Measurements from ENCODE around the gene ARHGAP31.

ARHGAP31 gene

GRCh38 chr3:119289404-119289770 is 4.8 kb upstream of the ARHGAP31 start:
- no peak overlapping the region for H3K9ac ChIP-seq (ENCODE audit: low read depth, low read length)
- H3K4me1 ChIP-seq (ENCODE audit: insufficient read depth, low read length) = peaks cover 12% of the 10 kb centered on the region; the same call in 1 of the 2 replicates
- no peaks in the 10 kb centered on the region for H3K9me3 ChIP-seq (ENCODE audit: control insufficient read depth, insufficient read depth, low read length)
- H3K36me3 ChIP-seq (ENCODE audit: insufficient read depth, low read length) = no peaks in the 10 kb centered on the region

GRCh38 chr3:119290613-119291012 is 3.6 kb upstream of the ARHGAP31 start:
- no peaks in the 10 kb centered on the region for H3K36me3 ChIP-seq (ENCODE audit: insufficient read depth, low read length)
- peaks cover 12% of the 10 kb centered on the region; the same call in 1 of the 2 replicates for H3K4me1 ChIP-seq (ENCODE audit: insufficient read depth, low read length)
- no peaks in the 10 kb centered on the region for H3K9me3 ChIP-seq (ENCODE audit: control insufficient read depth, insufficient read depth, low read length)
- no peak overlapping the region for H3K9ac ChIP-seq (ENCODE audit: low read depth, low read length)

- H3K9me3 ChIP-seq (ENCODE audit: control insufficient read depth, insufficient read depth, low read length) = no peaks in the 10 kb centered on the region
- H3K4me1 ChIP-seq (ENCODE audit: insufficient read depth, low read length) = peaks cover 17% of the 10 kb centered on the region; the same call in 1 of the 2 replicates
- H3K36me3 ChIP-seq (ENCODE audit: insufficient read depth, low read length) = no peaks in the 10 kb centered on the region
- no peak overlapping the region for H3K9ac ChIP-seq (ENCODE audit: low read depth, low read length)
These were observed 3.0 kb upstream of the ARHGAP31 start for GRCh38 chr3:119291062-119291700.

GRCh38 chr3:119292666-119293065 is 1.5 kb upstream of the ARHGAP31 start:
- H3K4me1 ChIP-seq (ENCODE audit: insufficient read depth, low read length) = peaks cover 18% of the 10 kb centered on the region; the same call in 1 of the 2 replicates
- no peaks in the 10 kb centered on the region for H3K9me3 ChIP-seq (ENCODE audit: control insufficient read depth, insufficient read depth, low read length)
- H3K9ac ChIP-seq (ENCODE audit: low read depth, low read length) = no peak overlapping the region
- H3K36me3 ChIP-seq (ENCODE audit: insufficient read depth, low read length) = no peaks in the 10 kb centered on the region

GRCh38 chr3:119293105-119293870 is 895 bp upstream of the ARHGAP31 start:
- peaks cover 18% of the 10 kb centered on the region; the same call in 1 of the 2 replicates for H3K4me1 ChIP-seq (ENCODE audit: insufficient read depth, low read length)
- H3K36me3 ChIP-seq (ENCODE audit: insufficient read depth, low read length) = no peaks in the 10 kb centered on the region
- peak overlapping the region; percentile 78; the same call in 1 of the 2 replicates for H3K9ac ChIP-seq (ENCODE audit: low read depth, low read length)
- H3K9me3 ChIP-seq (ENCODE audit: control insufficient read depth, insufficient read depth, low read length) = no peaks in the 10 kb centered on the region

GRCh38 chr3:119294696-119295671 is 801 bp downstream of the ARHGAP31 start:
- Histone ChIP-seq H3K36me3 (ENCODE audit: insufficient read depth, low read length) (no peaks in the 10 kb centered on the region), H3K9me3 (ENCODE audit: control insufficient read depth, insufficient read depth, low read length) (no peaks in the 10 kb centered on the region), H3K9ac (ENCODE audit: low read depth, low read length) (peak overlapping the region; percentile 78), H3K4me1 (ENCODE audit: insufficient read depth, low read length) (peaks cover 18% of the 10 kb centered on the region; the same call in 1 of the 2 replicates)

GRCh38 chr3:119295816-119296726 is 1.9 kb downstream of the ARHGAP31 start:
- Histone ChIP-seq H3K4me1 (ENCODE audit: insufficient read depth, low read length) (peaks cover 18% of the 10 kb centered on the region; the same call in 1 of the 2 replicates), H3K9ac (ENCODE audit: low read depth, low read length) (0 out of 2 replicates have a peak overlapping the region, but pooled peaks have one; percentile 20), H3K36me3 (ENCODE audit: insufficient read depth, low read length) (no peaks in the 10 kb centered on the region), H3K9me3 (ENCODE audit: control insufficient read depth, insufficient read depth, low read length) (no peaks in the 10 kb centered on the region)

- no peaks in the 10 kb centered on the region for H3K36me3 ChIP-seq (ENCODE audit: insufficient read depth, low read length)
- peaks cover 18% of the 10 kb centered on the region; the same call in 1 of the 2 replicates for H3K4me1 ChIP-seq (ENCODE audit: insufficient read depth, low read length)
- H3K9ac ChIP-seq (ENCODE audit: low read depth, low read length) = no peak overlapping the region
- no peaks in the 10 kb centered on the region for H3K9me3 ChIP-seq (ENCODE audit: control insufficient read depth, insufficient read depth, low read length)
These were observed 2.5 kb downstream of the ARHGAP31 start for GRCh38 chr3:119296727-119297122.

- Histone ChIP-seq H3K36me3 (ENCODE audit: insufficient read depth, low read length) (no peaks in the 10 kb centered on the region), H3K9me3 (ENCODE audit: control insufficient read depth, insufficient read depth, low read length) (no peaks in the 10 kb centered on the region), H3K9ac (ENCODE audit: low read depth, low read length) (no peak overlapping the region), H3K4me1 (ENCODE audit: insufficient read depth, low read length) (peaks cover 18% of the 10 kb centered on the region; the same call in 1 of the 2 replicates)
These were observed 3.0 kb downstream of the ARHGAP31 start for GRCh38 chr3:119297169-119297568.

- Histone ChIP-seq H3K9me3 (ENCODE audit: control insufficient read depth, insufficient read depth, low read length) (no peaks in the 10 kb centered on the region), H3K9ac (ENCODE audit: low read depth, low read length) (no peak overlapping the region), H3K4me1 (ENCODE audit: insufficient read depth, low read length) (peaks cover 17% of the 10 kb centered on the region), H3K36me3 (ENCODE audit: insufficient read depth, low read length) (no peaks in the 10 kb centered on the region)
These were observed 4.4 kb downstream of the ARHGAP31 start for GRCh38 chr3:119298565-119298941.

GRCh38 chr3:119300991-119301391 is 6.8 kb downstream of the ARHGAP31 start:
- H3K9ac ChIP-seq (ENCODE audit: low read depth, low read length) = no peak overlapping the region
- H3K36me3 ChIP-seq (ENCODE audit: insufficient read depth, low read length) = no peaks in the 10 kb centered on the region
- H3K4me1 ChIP-seq (ENCODE audit: insufficient read depth, low read length) = peaks cover 26% of the 10 kb centered on the region
- no peaks in the 10 kb centered on the region for H3K9me3 ChIP-seq (ENCODE audit: control insufficient read depth, insufficient read depth, low read length)

GRCh38 chr3:119301662-119302061 is 7.5 kb downstream of the ARHGAP31 start:
- H3K9me3 ChIP-seq (ENCODE audit: control insufficient read depth, insufficient read depth, low read length) = no peaks in the 10 kb centered on the region
- no peak overlapping the region for H3K9ac ChIP-seq (ENCODE audit: low read depth, low read length)
- H3K4me1 ChIP-seq (ENCODE audit: insufficient read depth, low read length) = peaks cover 23% of the 10 kb centered on the region
- no peaks in the 10 kb centered on the region for H3K36me3 ChIP-seq (ENCODE audit: insufficient read depth, low read length)

Measured in ES-I3 (cell line).